T-helper 1 cell treated with Interleukin-12 subunit alpha and Interleukin-12 subunit beta and Interleukin-4 antibody, amounts not matched to agents 30 μg/mL and 1 μg/mL, for 36 hours (primary cell): ENCODE measurements around the gene SF1.
"Not testable (repeated sequence)": the region's sequence is repeated elsewhere in the genome, so short reads cannot be mapped to it uniquely, and the experiment has no call there.

ENCODE experiments used
- H3K27ac Mint-ChIP-seq: one replicate; pipeline ENCODE4 v1.8.0; 2021; ENCODE audit warnings: mild to moderate bottlenecking, mixed read lengths
- H3K27me3 Mint-ChIP-seq: one replicate; pipeline ENCODE4 v1.8.0; 2021; ENCODE audit warnings: low read depth, mixed read lengths
- H3K36me3 Mint-ChIP-seq: one replicate; pipeline ENCODE4 v1.8.0; 2021; ENCODE audit warnings: low read depth, mixed read lengths
- H3K4me1 Mint-ChIP-seq: one replicate; pipeline ENCODE4 v1.8.0; 2021; ENCODE audit warnings: low read depth, mixed read lengths
- H3K4me3 Mint-ChIP-seq: one replicate; pipeline ENCODE4 v1.8.0; 2021; ENCODE audit warnings: mild to moderate bottlenecking, moderate library complexity, mixed read lengths
- H3K9me3 Mint-ChIP-seq: one replicate; pipeline ENCODE4 v1.8.0; 2021; ENCODE audit warnings: mixed read lengths

SF1 gene

GRCh38 chr11:64778473-64779298 lies at the start of gene SF1:
Gene SF1, minus strand, starts transcription at chr11:64778542. Its CDS starts 150 bp downstream, at chr11:64778392.
- H3K9me3 Mint-ChIP-seq: no peaks in the 10 kb centered on the region
- H3K4me3 Mint-ChIP-seq: peak within 1 kb of the TSS; percentile 92
- H3K36me3 Mint-ChIP-seq: peaks cover 37% of the 10 kb centered on the region
- peak within 1 kb of the TSS; percentile 98 for H3K27ac Mint-ChIP-seq
- H3K27me3 Mint-ChIP-seq: no peaks in the 10 kb centered on the region
- peaks cover 52% of the 10 kb centered on the region for H3K4me1 Mint-ChIP-seq

GRCh38 chr11:64827451-64827839 lies 49.1 kb upstream of the SF1 start:
- Mint-ChIP-seq H3K4me3 (no peak overlapping the region), H3K4me1 (no peaks in the 10 kb centered on the region), H3K27ac (no peak overlapping the region), H3K36me3 (no peaks in the 10 kb centered on the region), H3K27me3 (no peaks in the 10 kb centered on the region), H3K9me3 (no peaks in the 10 kb centered on the region)

DNA sequence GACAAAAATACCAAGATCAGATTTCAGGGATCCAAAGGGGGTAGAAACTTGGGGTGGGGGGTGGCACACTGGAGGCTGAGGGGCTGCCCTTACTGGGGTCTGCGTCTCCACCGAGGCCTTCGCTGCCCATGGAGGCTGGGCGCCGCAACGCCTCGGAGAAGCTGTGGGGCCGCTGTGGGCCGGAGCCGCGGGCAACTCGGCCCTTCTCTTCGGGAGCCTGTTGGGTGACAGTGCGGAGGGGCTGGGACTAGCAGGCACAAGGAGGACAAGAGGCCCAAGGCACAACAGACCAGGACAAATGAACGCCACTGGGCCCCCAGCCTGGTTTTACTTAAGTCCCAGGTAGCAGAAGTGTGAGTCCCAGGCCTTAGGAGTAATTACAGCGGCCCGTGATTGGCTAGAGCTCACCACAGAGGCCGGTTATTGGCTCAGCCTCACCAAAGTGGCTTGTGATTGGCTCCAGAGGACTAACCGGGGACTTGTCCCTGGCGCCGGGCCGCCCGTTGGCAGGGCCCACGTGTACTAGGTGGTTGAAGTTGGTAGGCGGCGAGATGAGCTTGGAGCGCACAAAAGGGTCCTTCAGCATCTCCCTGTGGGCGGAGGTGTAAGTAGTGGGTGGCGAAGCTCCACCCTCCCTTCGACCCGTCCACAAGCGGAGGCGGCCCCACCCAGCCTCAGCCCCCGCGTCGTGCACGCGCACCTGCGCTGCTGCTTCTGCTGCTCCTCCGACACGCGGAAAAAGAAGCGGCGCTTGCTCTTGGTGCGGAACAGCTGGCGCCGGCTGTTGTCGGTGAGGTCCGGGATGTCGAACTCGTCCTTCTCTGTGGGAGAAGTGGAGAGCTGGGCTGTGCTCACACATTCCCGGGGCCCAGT lies 48.5 kb upstream of the SF1 start:
- Mint-ChIP-seq H3K9me3 (no peaks in the 10 kb centered on the region), H3K27ac (no peak overlapping the region), H3K4me3 (no peak overlapping the region), H3K4me1 (no peaks in the 10 kb centered on the region), H3K36me3 (no peaks in the 10 kb centered on the region), H3K27me3 (no peaks in the 10 kb centered on the region)

DNA sequence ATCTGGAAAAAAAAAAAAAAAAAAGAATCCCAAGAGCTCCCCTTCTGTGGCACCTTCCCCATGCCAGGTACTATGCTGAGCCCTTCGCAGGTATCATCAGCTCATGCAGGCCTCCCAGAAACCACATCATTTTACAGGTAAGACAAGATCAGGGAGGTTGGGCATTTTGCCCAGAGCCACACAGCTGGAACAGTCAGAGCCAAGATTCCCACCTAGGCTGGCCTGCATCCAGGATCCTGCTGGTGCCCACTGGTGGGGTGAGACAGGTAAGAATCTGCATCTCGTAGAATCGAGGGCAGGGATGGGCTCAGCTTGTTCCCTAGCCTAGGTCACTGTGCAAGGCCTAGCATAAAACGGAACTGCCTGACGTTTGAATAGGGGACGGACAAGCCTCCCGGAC lies 47.7 kb upstream of the SF1 start:
- H3K27ac Mint-ChIP-seq: no peak overlapping the region
- no peaks in the 10 kb centered on the region for H3K36me3 Mint-ChIP-seq
- no peak overlapping the region for H3K4me3 Mint-ChIP-seq

DNA sequence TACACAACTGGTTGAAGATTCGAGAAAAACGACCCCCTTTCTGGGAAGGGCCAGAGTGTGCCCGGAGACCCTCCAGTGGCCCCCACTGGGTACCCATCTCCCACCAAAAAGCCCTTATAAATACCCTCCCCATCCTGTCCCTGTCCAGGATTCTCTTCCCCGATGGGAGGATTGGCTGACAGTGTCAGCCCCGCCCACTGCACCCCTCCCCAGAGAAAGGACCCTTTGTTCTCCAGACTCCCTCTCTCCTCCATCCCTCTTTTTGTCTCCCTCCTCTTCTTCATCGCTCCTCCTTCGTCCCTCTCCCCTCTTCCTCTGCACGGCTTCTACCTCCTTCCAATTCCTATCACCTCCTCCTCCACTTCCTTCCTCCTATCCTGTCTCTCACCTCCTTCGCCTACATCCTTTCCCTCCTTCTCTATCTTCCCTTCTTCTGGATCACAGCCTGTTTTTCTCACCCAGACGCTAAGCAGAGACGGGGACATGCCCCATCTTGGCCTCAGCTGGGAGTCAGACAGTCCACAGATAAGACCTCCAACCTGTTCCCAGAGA lies 45.3 kb upstream of the SF1 start:
- H3K4me3 Mint-ChIP-seq: no peak overlapping the region
- H3K36me3 Mint-ChIP-seq: no peaks in the 10 kb centered on the region
- no peaks in the 10 kb centered on the region for H3K9me3 Mint-ChIP-seq
- no peaks in the 10 kb centered on the region for H3K4me1 Mint-ChIP-seq
- H3K27me3 Mint-ChIP-seq: no peaks in the 10 kb centered on the region
- H3K27ac Mint-ChIP-seq: no peak overlapping the region

More for the DNA sequence above, 47.7 kb upstream of the SF1 start:
- Mint-ChIP-seq H3K9me3 (no peaks in the 10 kb centered on the region), H3K27me3 (no peaks in the 10 kb centered on the region), H3K4me1 (no peaks in the 10 kb centered on the region)

DNA sequence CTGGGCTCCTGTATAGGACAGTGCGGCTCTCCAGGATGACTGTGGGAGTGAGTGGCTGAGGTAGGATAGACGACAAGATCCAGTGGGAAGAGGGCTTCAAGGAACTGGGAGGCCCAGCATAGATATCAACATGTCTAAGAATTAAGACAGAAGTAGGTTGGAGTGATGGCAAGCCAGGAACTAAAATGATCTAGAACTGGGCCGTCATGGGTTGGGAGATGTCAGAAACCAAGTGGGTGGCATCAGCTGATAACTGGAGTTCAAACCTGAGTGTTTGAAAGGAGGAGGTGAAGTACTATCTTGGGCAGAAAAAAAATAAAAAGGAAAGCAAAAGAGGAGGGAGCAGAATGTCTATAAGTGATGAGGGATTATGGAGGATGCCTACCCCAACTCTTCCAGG lies 39.1 kb upstream of the SF1 start:
- H3K27me3 Mint-ChIP-seq: peaks cover 8% of the 10 kb centered on the region
- no peaks in the 10 kb centered on the region for H3K36me3 Mint-ChIP-seq
- H3K9me3 Mint-ChIP-seq: no peaks in the 10 kb centered on the region
- no peak overlapping the region for H3K4me3 Mint-ChIP-seq
- no peaks in the 10 kb centered on the region for H3K4me1 Mint-ChIP-seq
- H3K27ac Mint-ChIP-seq: no peak overlapping the region

- peak overlapping the region; percentile 7 for H3K27ac Mint-ChIP-seq
- H3K4me1 Mint-ChIP-seq, H3K36me3 Mint-ChIP-seq, H3K27me3 Mint-ChIP-seq, H3K4me3 Mint-ChIP-seq, H3K9me3 Mint-ChIP-seq: not testable (repeated sequence)
Measured at GRCh38 chr11:64815433-64815832, 37.1 kb upstream of the SF1 start.

- H3K9me3 Mint-ChIP-seq: no peaks in the 10 kb centered on the region
- H3K27me3 Mint-ChIP-seq: peaks cover 8% of the 10 kb centered on the region
- H3K4me3 Mint-ChIP-seq: no peak overlapping the region
- H3K36me3 Mint-ChIP-seq: no peaks in the 10 kb centered on the region
- no peak overlapping the region for H3K27ac Mint-ChIP-seq
- peaks cover 6% of the 10 kb centered on the region for H3K4me1 Mint-ChIP-seq
Measured at GRCh38 chr11:64814712-64815187, 36.4 kb upstream of the SF1 start.

- peaks cover 12% of the 10 kb centered on the region for H3K4me1 Mint-ChIP-seq
- H3K27me3 Mint-ChIP-seq: peaks cover 8% of the 10 kb centered on the region
- no peaks in the 10 kb centered on the region for H3K36me3 Mint-ChIP-seq
- H3K9me3 Mint-ChIP-seq: no peaks in the 10 kb centered on the region
- no peak overlapping the region for H3K4me3 Mint-ChIP-seq
- H3K27ac Mint-ChIP-seq: no peak overlapping the region
Measured at GRCh38 chr11:64813826-64814225, 35.5 kb upstream of the SF1 start.

DNA sequence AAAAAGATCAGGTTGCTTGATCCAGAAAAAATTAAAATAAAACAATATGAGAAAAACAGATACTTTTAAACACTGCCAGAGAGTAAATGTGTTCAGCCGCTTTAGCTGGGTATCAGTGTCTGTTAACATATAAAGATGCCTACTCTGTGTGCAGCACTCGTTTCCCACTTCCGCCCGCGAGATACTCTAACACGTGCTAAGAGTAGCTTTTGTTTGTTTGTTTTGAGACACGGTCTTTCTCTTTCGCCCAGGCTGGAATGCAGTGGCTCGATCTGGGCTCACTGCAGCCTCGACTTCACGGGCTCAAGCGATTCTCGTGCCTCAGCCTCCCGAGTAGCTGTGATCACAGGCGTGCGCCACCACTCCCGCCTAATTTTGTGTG lies 32.5 kb upstream of the SF1 start:
- peak overlapping the region; percentile 97 for H3K4me3 Mint-ChIP-seq
- peaks cover 16% of the 10 kb centered on the region for H3K4me1 Mint-ChIP-seq
- H3K27me3 Mint-ChIP-seq: peaks cover 4% of the 10 kb centered on the region
- peak overlapping the region; percentile 81 for H3K27ac Mint-ChIP-seq
- peaks cover 3% of the 10 kb centered on the region for H3K36me3 Mint-ChIP-seq
- no peaks in the 10 kb centered on the region for H3K9me3 Mint-ChIP-seq

DNA sequence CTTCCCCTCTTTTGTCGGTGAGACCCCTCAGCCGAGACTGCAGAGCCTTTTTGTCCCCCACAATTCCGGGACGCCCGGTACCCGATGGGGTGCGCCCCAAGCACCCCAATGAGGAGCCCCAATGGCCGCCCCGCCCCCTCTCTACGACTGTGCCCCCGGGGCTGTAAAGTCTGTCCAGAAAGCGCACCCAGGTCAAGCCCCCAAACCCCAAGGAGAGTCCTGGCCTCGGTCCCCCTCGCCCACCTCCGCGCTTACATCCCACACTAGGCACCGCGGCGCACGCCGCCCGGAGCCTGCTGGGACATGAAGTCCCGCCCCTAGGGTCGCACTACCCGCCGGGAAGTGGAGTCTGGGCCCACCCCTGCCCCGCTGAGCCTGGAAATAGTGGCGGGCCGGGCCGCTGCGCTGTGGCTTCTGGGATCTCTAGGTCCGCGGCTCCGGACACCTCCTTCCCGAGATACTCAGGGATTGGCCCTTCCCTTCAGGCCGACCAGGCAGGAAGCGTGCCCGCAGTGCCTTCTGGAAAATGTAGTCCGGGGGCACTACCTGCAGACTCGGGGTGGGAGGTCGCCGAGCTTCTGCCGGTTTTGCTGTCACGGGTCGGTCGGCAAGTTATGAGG lies 32.0 kb upstream of the SF1 start, which contains the start of gene MEN1:
Gene MEN1 (minus strand): TSS at position 281 of the 620 bp plus-strand sequence. CDS start 442 bp downstream, outside the sequence.
- no peaks in the 10 kb centered on the region for H3K9me3 Mint-ChIP-seq
- H3K4me1 Mint-ChIP-seq: peaks cover 16% of the 10 kb centered on the region
- peak within 1 kb of the TSS; percentile 97 for H3K4me3 Mint-ChIP-seq
- H3K36me3 Mint-ChIP-seq: peaks cover 6% of the 10 kb centered on the region
- H3K27me3 Mint-ChIP-seq: peaks cover 4% of the 10 kb centered on the region
- peak within 1 kb of the TSS; percentile 81 for H3K27ac Mint-ChIP-seq

- H3K4me1 Mint-ChIP-seq: peaks cover 16% of the 10 kb centered on the region
- H3K9me3 Mint-ChIP-seq: no peaks in the 10 kb centered on the region
- H3K4me3 Mint-ChIP-seq: peak overlapping the region; percentile 97
- H3K27ac Mint-ChIP-seq: peak overlapping the region; percentile 70
- H3K36me3 Mint-ChIP-seq: peaks cover 6% of the 10 kb centered on the region
- peaks cover 4% of the 10 kb centered on the region for H3K27me3 Mint-ChIP-seq
Measured at GRCh38 chr11:64809781-64810241, 31.5 kb upstream of the SF1 start.

DNA sequence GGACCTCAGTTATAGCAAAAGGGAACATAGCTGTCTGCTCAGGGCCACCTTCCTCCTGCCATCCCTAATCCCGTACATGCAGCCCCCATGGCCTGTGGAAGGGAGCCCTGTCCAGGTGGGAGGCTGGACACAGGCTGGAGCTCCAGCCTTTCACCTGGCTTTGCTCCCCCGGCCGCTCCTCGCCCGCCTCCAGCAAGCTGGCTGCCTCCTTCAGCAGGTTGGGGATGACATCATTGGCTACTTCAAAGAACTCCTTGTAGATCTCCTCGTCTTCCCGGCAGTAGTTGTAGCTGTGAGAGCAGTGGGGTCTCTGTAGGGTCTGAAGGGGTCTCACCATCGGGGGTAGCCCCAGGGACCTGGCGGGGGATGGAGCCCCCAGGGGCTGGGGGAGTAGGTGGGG lies 27.1 kb upstream of the SF1 start:
- Mint-ChIP-seq H3K9me3 (no peaks in the 10 kb centered on the region), H3K4me3 (no peak overlapping the region), H3K4me1 (peaks cover 20% of the 10 kb centered on the region), H3K27me3 (no peaks in the 10 kb centered on the region), H3K36me3 (peaks cover 6% of the 10 kb centered on the region), H3K27ac (no peak overlapping the region)
